Neural progenitor cell (in vitro differentiated cells): ENCODE results near the gene UBAC1. TPM values are rescaled to one million over a fixed set of nuclear protein-coding genes. Genes with fewer than 3 reads are reported as not detected.

ENCODE experiments used
- DNase-seq: peaks from one replicate; pipeline ENCODE4 v3.0.0-alpha.2; 2016; ENCODE audit warnings: low spot score
- H2AFZ ChIP-seq: fragments of 200-600 bp; sonication (generic); replicated peaks from 2 replicates; pipeline ENCODE4 v1.6.1; 2016; ENCODE audit warnings: antibody characterized with exemption
- H3F3A ChIP-seq: fragments of 200-600 bp; sonication (generic); 2 replicates; pipeline ENCODE4 v1.6.1; 2016; ENCODE audit warnings: antibody characterized with exemption, low read depth
- H3K27ac ChIP-seq: fragments of 200-600 bp; sonication (generic); 2 replicates; pipeline ENCODE4 v1.5.1; 2016; ENCODE audit warnings: mild to moderate bottlenecking
- H3K27me3 ChIP-seq: fragments of 200-600 bp; sonication (generic); 2 replicates; pipeline ENCODE4 v1.6.1; 2016; ENCODE audit warnings: mild to moderate bottlenecking, moderate library complexity
- H3K36me3 ChIP-seq: fragments of 200-600 bp; sonication (generic); 2 replicates; pipeline ENCODE4 v1.5.1; 2016
- H3K4me1 ChIP-seq: fragments of 200-600 bp; sonication (generic); 2 replicates; pipeline ENCODE4 v1.6.1; 2016; ENCODE audit warnings: mixed run types
- H3K4me2 ChIP-seq: fragments of 200-600 bp; sonication (generic); 2 replicates; pipeline ENCODE4 v1.6.1; 2016
- H3K4me3 ChIP-seq: fragments of 200-600 bp; sonication (generic); 2 replicates; pipeline ENCODE4 v1.5.1; 2016
- H3K79me2 ChIP-seq: fragments of 200-600 bp; sonication (generic); 2 replicates; pipeline ENCODE4 v1.6.1; 2016; ENCODE audit warnings: low read depth
- H3K9ac ChIP-seq: fragments of 200-600 bp; sonication (generic); 2 replicates; pipeline ENCODE4 v1.6.1; 2016
- H3K9me3 ChIP-seq: fragments of 200-600 bp; sonication (generic); 2 replicates; pipeline ENCODE4 v1.5.1; 2016; ENCODE audit warnings: low read depth
- H4K20me1 ChIP-seq: fragments of 200-600 bp; sonication (generic); 2 replicates; pipeline ENCODE4 v1.6.1; 2016; ENCODE audit warnings: low read depth
- H3K27ac Mint-ChIP-seq: 3 replicates; pipeline ENCODE4 v1.8.0; 2021; ENCODE audit warnings: mixed read lengths
- H3K27me3 Mint-ChIP-seq: 2 replicates; pipeline ENCODE4 v1.8.0; 2022; ENCODE audit warnings: low read depth, mild to moderate bottlenecking, inconsistent platforms, moderate library complexity, mixed read lengths; ENCODE audit not compliant: insufficient read depth
- H3K36me3 Mint-ChIP-seq: 3 replicates; pipeline ENCODE4 v1.8.0; 2021; ENCODE audit warnings: mixed read lengths
- H3K4me1 Mint-ChIP-seq: 3 replicates; pipeline ENCODE4 v1.8.0; 2021; ENCODE audit warnings: mixed read lengths
- H3K4me3 Mint-ChIP-seq: 3 replicates; pipeline ENCODE4 v1.8.0; 2021; ENCODE audit warnings: mild to moderate bottlenecking, moderate library complexity, mixed read lengths
- H3K9me3 Mint-ChIP-seq: 3 replicates; pipeline ENCODE4 v1.8.0; 2020; ENCODE audit warnings: mixed read lengths
- CTCF ChIP-seq: fragments of 200-600 bp; sonication (generic); IDR thresholded peaks from 2 replicates; pipeline ENCODE4 v1.5.1; 2017; ENCODE audit warnings: antibody characterized with exemption, mild to moderate bottlenecking
- EZH2 ChIP-seq: fragments of 200-600 bp; sonication (generic); IDR thresholded peaks from 2 replicates; pipeline ENCODE4 v1.6.1; 2017; ENCODE audit warnings: antibody characterized with exemption, mild to moderate bottlenecking, moderate library complexity
- EZH2phosphoT487 ChIP-seq: fragments of 200-600 bp; sonication (generic); IDR thresholded peaks from 2 replicates; pipeline ENCODE4 v1.6.1; 2017; ENCODE audit warnings: antibody characterized with exemption
- total RNA-seq: library from RNA; depleted of rRNA; stranded (reverse); fragments of >200 nt; gene quantifications from 2 replicates; pipeline ENCODE4 v1.2.3, GENCODE V29; 2015; ENCODE audit warnings: low replicate concordance

UBAC1 gene
- total RNA-seq, 1 donor from 2014 or later: 66.0 TPM

GRCh38 chr9:135939351-135940265, 21.6 kb downstream of the UBAC1 start:
- H3K9ac ChIP-seq: no peak overlapping the region
- Mint-ChIP-seq H3K4me1 (no peaks in the 10 kb centered on the region), H3K27ac (peak overlapping the region; percentile 6), H3K36me3 (peaks cover 45% of the 10 kb centered on the region), H3K4me3 (no peak overlapping the region), H3K9me3 (peaks cover 9% of the 10 kb centered on the region), H3K27me3 (peaks cover 2% of the 10 kb centered on the region)
- H3K36me3 ChIP-seq: no peaks in the 10 kb centered on the region
- H3K79me2 ChIP-seq: no peaks in the 10 kb centered on the region
- H3K27ac ChIP-seq: no peak overlapping the region
- H3K9me3 ChIP-seq: no peaks in the 10 kb centered on the region
- H4K20me1 ChIP-seq: no peaks in the 10 kb centered on the region
- no peak overlapping the region for H2AFZ ChIP-seq
- H3K4me1 ChIP-seq: no peaks in the 10 kb centered on the region
- no peaks in the 10 kb centered on the region for H3K27me3 ChIP-seq
- H3K4me2 ChIP-seq: no peak overlapping the region
- DNase-seq: no peak
- no peaks in the 10 kb centered on the region for H3F3A ChIP-seq
- TF ChIP-seq EZH2phosphoT487: no peak
- TF ChIP-seq CTCF: no peak
- no peak for TF ChIP-seq EZH2
- H3K4me3 ChIP-seq: no peak overlapping the region

GRCh38 chr9:135937521-135938489, 23.4 kb downstream of the UBAC1 start:
- Histone ChIP-seq H4K20me1 (no peaks in the 10 kb centered on the region), H3K4me1 (no peaks in the 10 kb centered on the region), H2AFZ (no peak overlapping the region), H3F3A (no peaks in the 10 kb centered on the region), H3K36me3 (no peaks in the 10 kb centered on the region), H3K4me2 (no peak overlapping the region), H3K9ac (no peak overlapping the region), H3K4me3 (no peak overlapping the region), H3K9me3 (no peaks in the 10 kb centered on the region), H3K79me2 (no peaks in the 10 kb centered on the region), H3K27me3 (no peaks in the 10 kb centered on the region), H3K27ac (no peak overlapping the region)
- peaks cover 9% of the 10 kb centered on the region for H3K9me3 Mint-ChIP-seq
- no peak overlapping the region for H3K27ac Mint-ChIP-seq
- H3K4me3 Mint-ChIP-seq: no peak overlapping the region
- H3K36me3 Mint-ChIP-seq: peaks cover 42% of the 10 kb centered on the region
- DNase-seq: no peak
- H3K4me1 Mint-ChIP-seq: no peaks in the 10 kb centered on the region
- TF ChIP-seq EZH2: no peak
- TF ChIP-seq CTCF: no peak
- TF ChIP-seq EZH2phosphoT487: no peak
- peaks cover 2% of the 10 kb centered on the region for H3K27me3 Mint-ChIP-seq

GRCh38 chr9:135933114-135933513, 28.1 kb downstream of the UBAC1 start:
- Histone ChIP-seq H3K4me3 (no peak overlapping the region), H3K4me1 (no peaks in the 10 kb centered on the region), H3K9me3 (no peaks in the 10 kb centered on the region), H3K9ac (no peak overlapping the region), H3K4me2 (no peak overlapping the region), H3K27ac (no peak overlapping the region), H3K36me3 (no peaks in the 10 kb centered on the region), H4K20me1 (no peaks in the 10 kb centered on the region), H3F3A (no peaks in the 10 kb centered on the region), H3K27me3 (no peaks in the 10 kb centered on the region), H2AFZ (no peak overlapping the region), H3K79me2 (no peaks in the 10 kb centered on the region)
- no peaks in the 10 kb centered on the region for H3K27me3 Mint-ChIP-seq
- H3K27ac Mint-ChIP-seq: no peak overlapping the region
- peaks cover 9% of the 10 kb centered on the region for H3K9me3 Mint-ChIP-seq
- no peak for DNase-seq
- TF ChIP-seq EZH2phosphoT487: no peak
- TF ChIP-seq EZH2: no peak
- no peak for TF ChIP-seq CTCF
- H3K4me1 Mint-ChIP-seq: no peaks in the 10 kb centered on the region
- no peak overlapping the region for H3K4me3 Mint-ChIP-seq
- peaks cover 35% of the 10 kb centered on the region for H3K36me3 Mint-ChIP-seq
